Measurements from ENCODE around the gene SLC25A52. TPM values are rescaled to one million over a fixed set of nuclear protein-coding genes. Genes with fewer than 3 reads are reported as not detected.
"Not testable (repeated sequence)": the region's sequence is repeated elsewhere in the genome, so short reads cannot be mapped to it uniquely, and the experiment has no call there.

SLC25A52 gene
- polyA plus RNA-seq (ENCODE audit: insufficient read length in 4 of 4): under 1 TPM; 0.53 to 0.76 (median 0.61) TPM

- no peak for DNase-seq (ENCODE audit: low read depth in 4 of 4, low spot score in 3 of 4)
Observed at GRCh38 chr18:31760695-31761094, at the start of gene SLC25A52. SLC25A52 (minus strand) TSS chr18:31760880; CDS start chr18:31760661, 219 bp downstream.

- not testable (repeated sequence) for DNase-seq (ENCODE audit: low read depth in 4 of 4, low spot score in 3 of 4)
Observed at GRCh38 chr18:31809049-31809448, 48.4 kb upstream of the SLC25A52 start.

GRCh38 chr18:31801078-31801477 lies 40.4 kb upstream of the SLC25A52 start:
- DNase-seq (ENCODE audit: low read depth in 4 of 4, low spot score in 3 of 4): no peak

GRCh38 chr18:31799257-31799656 lies 38.6 kb upstream of the SLC25A52 start:
- DNase-seq (ENCODE audit: low read depth in 4 of 4, low spot score in 3 of 4): not testable (repeated sequence)

- no peak for DNase-seq (ENCODE audit: low read depth in 4 of 4, low spot score in 3 of 4)
Observed at GRCh38 chr18:31798399-31798798, 37.7 kb upstream of the SLC25A52 start.

- DNase-seq (ENCODE audit: low read depth in 4 of 4, low spot score in 3 of 4): no peak
Observed at GRCh38 chr18:31795747-31796146, 35.1 kb upstream of the SLC25A52 start.

- DNase-seq (ENCODE audit: low read depth in 4 of 4, low spot score in 3 of 4): no peak
Observed at GRCh38 chr18:31793531-31793930, 32.9 kb upstream of the SLC25A52 start.

- no peak for DNase-seq (ENCODE audit: low read depth in 4 of 4, low spot score in 3 of 4)
Observed at GRCh38 chr18:31792580-31792911, 31.9 kb upstream of the SLC25A52 start.

GRCh38 chr18:31791817-31792579 lies 31.3 kb upstream of the SLC25A52 start:
- DNase-seq (ENCODE audit: low read depth in 4 of 4, low spot score in 3 of 4): no peak

- no peak for DNase-seq (ENCODE audit: low read depth in 4 of 4, low spot score in 3 of 4)
Observed at GRCh38 chr18:31789409-31789808, 28.7 kb upstream of the SLC25A52 start.

GRCh38 chr18:31783059-31783458 lies 22.4 kb upstream of the SLC25A52 start:
- DNase-seq (ENCODE audit: low read depth in 4 of 4, low spot score in 3 of 4): no peak

GRCh38 chr18:31778391-31778950 lies 17.8 kb upstream of the SLC25A52 start:
- no peak for DNase-seq (ENCODE audit: low read depth in 4 of 4, low spot score in 3 of 4)

- no peak for DNase-seq (ENCODE audit: low read depth in 4 of 4, low spot score in 3 of 4)
Observed at GRCh38 chr18:31776093-31776492, 15.4 kb upstream of the SLC25A52 start.

- no peak for DNase-seq (ENCODE audit: low read depth in 4 of 4, low spot score in 3 of 4)
Observed at GRCh38 chr18:31774962-31775361, 14.3 kb upstream of the SLC25A52 start.

GRCh38 chr18:31774477-31774785 lies 13.8 kb upstream of the SLC25A52 start:
- DNase-seq (ENCODE audit: low read depth in 4 of 4, low spot score in 3 of 4): no peak

GRCh38 chr18:31773774-31774476 lies 13.2 kb upstream of the SLC25A52 start:
- DNase-seq (ENCODE audit: low read depth in 4 of 4, low spot score in 3 of 4): no peak

GRCh38 chr18:31772699-31773098 lies 12.0 kb upstream of the SLC25A52 start:
- DNase-seq (ENCODE audit: low read depth in 4 of 4, low spot score in 3 of 4): no peak

GRCh38 chr18:31750273-31750672 lies 10.4 kb downstream of the SLC25A52 start:
- no peak for DNase-seq (ENCODE audit: low read depth in 4 of 4, low spot score in 3 of 4)

- no peak for DNase-seq (ENCODE audit: low read depth in 4 of 4, low spot score in 3 of 4)
Observed at GRCh38 chr18:31746396-31746795, 14.3 kb downstream of the SLC25A52 start.

- no peak for DNase-seq (ENCODE audit: low read depth in 4 of 4, low spot score in 3 of 4)
Observed at GRCh38 chr18:31744321-31745067, 16.2 kb downstream of the SLC25A52 start.

- DNase-seq (ENCODE audit: low read depth in 4 of 4, low spot score in 3 of 4): not testable (repeated sequence)
Observed at GRCh38 chr18:31743600-31743999, 17.1 kb downstream of the SLC25A52 start.

Data from right renal pelvis (tissue), 4 donors.